GM19238 (cell line): Measurements from ENCODE around the gene PET100.
A peak's percentile ranks its signal among the peaks of the same experiment; 100 is the strongest.

Experiments
- DNase-seq: peaks from one replicate; pipeline ENCODE4 v3.0.0; 2011; ENCODE audit warnings: low spot score; ENCODE audit not compliant: insufficient read length

PET100 gene

GRCh38 chr19:7650148-7650547 is 20.6 kb downstream of the PET100 start:
- no peak for DNase-seq

- peak; percentile 85 for DNase-seq
Measured at GRCh38 chr19:7652061-7652641, 22.6 kb downstream of the PET100 start.

GRCh38 chr19:7654401-7654800 is 24.8 kb downstream of the PET100 start:
- no peak for DNase-seq

GRCh38 chr19:7655581-7655980 is 26.0 kb downstream of the PET100 start:
- DNase-seq, result no peak

GRCh38 chr19:7657131-7657751 is 27.6 kb downstream of the PET100 start:
- DNase-seq, result no peak

- peak; percentile 95 for DNase-seq
Measured at GRCh38 chr19:7658219-7658686, 28.7 kb downstream of the PET100 start.

- DNase-seq, result no peak
Measured at GRCh38 chr19:7661744-7662538, 32.3 kb downstream of the PET100 start.

- DNase-seq, result no peak
Measured at GRCh38 chr19:7662657-7663056, 33.1 kb downstream of the PET100 start.

- no peak for DNase-seq
Measured at GRCh38 chr19:7663706-7664105, 34.1 kb downstream of the PET100 start.

- no peak for DNase-seq
Measured at GRCh38 chr19:7665076-7665475, 35.5 kb downstream of the PET100 start.

GRCh38 chr19:7668842-7669241 is 39.2 kb downstream of the PET100 start, which contains the start of gene RETN:
RETN (plus strand) TSS chr19:7669049; CDS start chr19:7669327, 278 bp downstream.
- DNase-seq, result no peak

GRCh38 chr19:7669641-7670040 is 40.0 kb downstream of the PET100 start:
- no peak for DNase-seq

GRCh38 chr19:7670150-7670783 is 40.7 kb downstream of the PET100 start:
- no peak for DNase-seq

- DNase-seq, result no peak
Measured at GRCh38 chr19:7670790-7671189, 41.2 kb downstream of the PET100 start.

GRCh38 chr19:7672522-7672921 is 42.9 kb downstream of the PET100 start:
- DNase-seq, result no peak

- no peak for DNase-seq
Measured at GRCh38 chr19:7674010-7675005, 44.7 kb downstream of the PET100 start.

- no peak for DNase-seq
Measured at GRCh38 chr19:7676376-7676775, 46.8 kb downstream of the PET100 start.

GRCh38 chr19:7676854-7677253 is 47.3 kb downstream of the PET100 start, which contains the start of gene MCEMP1:
MCEMP1 (plus strand) TSS chr19:7677090; CDS start chr19:7677121, 31 bp downstream.
- no peak for DNase-seq

GRCh38 chr19:7677669-7678311 is 48.2 kb downstream of the PET100 start:
- no peak for DNase-seq
